WTC11 (cell line): ENCODE results near the gene TCEA2.

Experiments
- AR ChIP-seq: fragments of 250-450 bp; sonication (Bioruptor Pico); IDR thresholded peaks from 2 replicates; pipeline ENCODE4 v1.9.0; 2021; ENCODE audit warnings: mild to moderate bottlenecking
- CTCF ChIP-seq: fragments of 200-600 bp; IDR thresholded peaks from 2 replicates; pipeline ENCODE4 v1.8.0; 2022; ENCODE audit warnings: antibody characterized with exemption
- ELF4 ChIP-seq: sonication (generic); formaldehyde crosslinking; IDR thresholded peaks from 2 replicates; pipeline ENCODE4 v1.8.1; 2022; ENCODE audit warnings: low read depth, mild to moderate bottlenecking, moderate library complexity, missing genetic modification reagents
- ESRRA ChIP-seq: sonication (generic); formaldehyde crosslinking; IDR thresholded peaks from 2 replicates; pipeline ENCODE4 v1.8.1; 2022; ENCODE audit warnings: mild to moderate bottlenecking, missing genetic modification reagents, borderline replicate concordance
- FOXP1 ChIP-seq: sonication (generic); formaldehyde crosslinking; IDR thresholded peaks from 2 replicates; pipeline ENCODE4 v1.8.0; 2022; ENCODE audit warnings: missing genetic modification reagents, mild to moderate bottlenecking, moderate library complexity, borderline replicate concordance
- IRF1 ChIP-seq: sonication (generic); formaldehyde crosslinking; IDR thresholded peaks from 2 replicates; pipeline ENCODE4 v1.8.0; 2023; ENCODE audit warnings: missing genetic modification reagents
- IRF2 ChIP-seq: sonication (generic); formaldehyde crosslinking; IDR thresholded peaks from 2 replicates; pipeline ENCODE4 v1.8.0; 2022; ENCODE audit warnings: low read depth, missing genetic modification reagents, borderline replicate concordance
- KAT7 ChIP-seq: sonication (generic); formaldehyde crosslinking; IDR thresholded peaks from 2 replicates; pipeline ENCODE4 v1.8.1; 2023; ENCODE audit warnings: missing genetic modification reagents, mild to moderate bottlenecking, borderline replicate concordance
- MYBL2 ChIP-seq: sonication (generic); formaldehyde crosslinking; IDR thresholded peaks from 2 replicates; pipeline ENCODE4 v1.8.1; 2023; ENCODE audit warnings: mild to moderate bottlenecking, moderate library complexity, missing genetic modification reagents
- NFE2L1 ChIP-seq: sonication (generic); formaldehyde crosslinking; IDR thresholded peaks from 2 replicates; pipeline ENCODE4 v1.8.1; 2023; ENCODE audit warnings: missing genetic modification reagents
- ZNF281 ChIP-seq: sonication (generic); formaldehyde crosslinking; IDR thresholded peaks from 2 replicates; pipeline ENCODE4 v1.8.0; 2023; ENCODE audit warnings: mild to moderate bottlenecking, missing genetic modification reagents
- ZNF671 ChIP-seq: fragments of 250-450 bp; sonication (Bioruptor Pico); IDR thresholded peaks from 2 replicates; pipeline ENCODE4 v1.8.0; 2021; ENCODE audit warnings: mild to moderate bottlenecking

DNA sequence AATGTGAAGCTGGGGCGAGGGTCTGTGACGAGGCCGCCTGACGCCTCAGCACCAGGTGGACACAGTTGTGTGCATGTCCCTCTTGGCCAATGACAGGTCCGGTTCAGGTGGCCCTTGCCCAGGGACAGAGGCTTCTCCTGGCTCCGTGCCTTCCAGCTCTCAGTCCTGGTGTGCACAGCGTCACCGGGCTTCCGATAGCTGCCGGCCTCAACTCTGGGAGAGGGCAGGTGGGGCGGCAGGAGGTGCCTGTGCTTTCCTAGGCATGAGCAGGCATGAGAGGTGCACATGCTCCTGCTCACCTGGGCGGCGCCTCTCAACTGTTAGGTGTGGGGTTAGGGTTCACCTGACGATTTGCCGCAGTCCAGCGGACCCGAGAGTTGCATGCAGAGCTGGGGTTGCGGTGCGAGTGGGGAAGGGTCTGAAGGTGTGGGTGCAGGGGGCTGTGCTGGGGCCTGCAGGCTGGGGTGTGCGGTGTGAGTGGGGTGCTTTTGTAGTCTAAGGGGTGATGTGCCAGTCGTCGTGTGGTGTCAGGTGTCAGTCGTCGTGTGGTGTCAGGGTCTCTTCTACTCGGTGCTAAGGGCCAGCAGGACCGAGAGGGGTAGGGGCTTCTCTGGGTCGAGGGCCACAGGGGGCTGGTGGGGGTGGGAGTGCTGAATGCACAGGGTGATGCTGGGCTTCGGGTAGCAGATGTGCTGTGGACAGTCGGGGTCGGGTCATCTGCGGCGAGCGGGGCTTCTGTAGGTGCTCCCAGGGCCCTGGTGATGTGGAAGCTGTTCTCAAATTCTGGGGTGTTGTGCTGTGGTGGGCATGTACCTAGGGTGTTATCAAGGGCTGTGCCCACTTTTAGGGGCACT, 9.8 kb upstream of the TCEA2 start:
- no peak for TF ChIP-seq CTCF
- no peak for TF ChIP-seq ZNF281 (CRISPR knock-in tag)
- no peak for TF ChIP-seq MYBL2
- no peak for TF ChIP-seq ESRRA (CRISPR knock-in tag)
- TF ChIP-seq AR (CRISPR knock-in tag): no peak
- TF ChIP-seq IRF1 (CRISPR knock-in tag): no peak
- no peak for TF ChIP-seq FOXP1
- no peak for TF ChIP-seq KAT7 (CRISPR knock-in tag)
- no peak for TF ChIP-seq IRF2 (CRISPR knock-in tag)
- TF ChIP-seq ZNF671 (CRISPR knock-in tag): no peak
- no peak for TF ChIP-seq NFE2L1 (CRISPR knock-in tag)
- no peak for TF ChIP-seq ELF4 (CRISPR knock-in tag)
